Left lung (tissue), 10 donors: ENCODE data around the gene SHISA6. TPM values are rescaled to one million over a fixed set of nuclear protein-coding genes. Genes with fewer than 3 reads are reported as not detected.
A peak's percentile ranks its signal among the peaks of the same experiment; 100 is the strongest.

ENCODE experiments used
- ATAC-seq: fragments of 200-7000 bp; cut with Tn5 transposase; one replicate; pipeline ENCODE4 v1.9.1; 2020; ENCODE audit warnings: moderate library complexity
- DNase-seq, 4 donors: peaks; one replicate each; pipeline ENCODE4 v3.0.0-alpha.2; 2013 to 2020
- H3K27ac ChIP-seq, 2 donors: fragments of 200-600 bp; sonication (generic) in 1 of 2; one replicate each; pipeline versions ENCODE4 v1.5.0 to v1.8.0; 2020 to 2021
- H3K27me3 ChIP-seq, 2 donors: fragments of 200-600 bp; sonication (generic) in 1 of 2; one replicate each; pipeline versions ENCODE4 v1.5.0 to v1.8.0; 2020 to 2021
- H3K36me3 ChIP-seq, 2 donors: fragments of 200-600 bp; sonication (generic) in 1 of 2; one replicate each; pipeline versions ENCODE4 v1.5.0 to v1.8.0; 2020 to 2021
- H3K4me1 ChIP-seq, 2 donors: fragments of 200-600 bp; one replicate each; pipeline ENCODE4 v1.8.0; 2021
- H3K4me3 ChIP-seq, 2 donors: fragments of 200-600 bp; sonication (generic) in 1 of 2; one replicate each; pipeline versions ENCODE4 v1.5.0 to v1.8.0; 2020 to 2021; ENCODE audit warnings: mild to moderate bottlenecking in 1 of 2
- H3K9me3 ChIP-seq, 2 donors: fragments of 200-600 bp; sonication (generic) in 1 of 2; one replicate each; pipeline versions ENCODE4 v1.5.0 to v1.8.0; 2020 to 2021
- CTCF ChIP-seq, 2 donors: fragments of 200-600 bp; sonication (generic) in 1 of 2; IDR thresholded peaks; one replicate each; pipeline versions ENCODE4 v1.5.0 to v1.8.0; 2021; ENCODE audit warnings: antibody characterized with exemption in 2 of 2
- intact Hi-C, 2 donors: fragments of 100-400 bp; cut with DNase I; formaldehyde crosslinking; loops; one replicate each; pipeline versions ENCODE4 v1.11.2 to v1.14.2; 2022
- polyA plus RNA-seq, 6 donors: library from polyadenylated mRNA; unstranded; fragments of 120-200 nt; gene quantifications; one replicate each; pipeline ENCODE4 v1.2.1, GENCODE V29; 2013; ENCODE audit not compliant: insufficient read length in 6 of 6
- total RNA-seq, 2 donors: library from RNA; stranded (reverse); fragmentation: NEBNext Ultra II Directional; extraction: Animal tissue kit (Norgen Biotek cat#: 25700); gene quantifications; one replicate each; pipeline ENCODE4 v1.2.1, GENCODE V29; 2021
- donor health status: DM: no; HTN: yes; CAD: no.
- donor health status: DM: no; HTN: no; CAD: no.

SHISA6 gene
- total and polyA plus RNA-seq, 8 donors: 0.06 to 0.38 (median 0.19) TPM; not detected in 1

GRCh38 chr17:11598274-11599221 is 357.5 kb downstream of the SHISA6 start, which contains the start of gene DNAH9:
Gene DNAH9 (plus strand): TSS chr17:11598470. CDS start chr17:11598499, 29 bp downstream.
- H3K4me1 ChIP-seq: no peaks in the 10 kb centered on the region
- no peaks in the 10 kb centered on the region for H3K36me3 ChIP-seq
- no peaks in the 10 kb centered on the region for H3K9me3 ChIP-seq
- DNase-seq (peak; percentile 85 to 96 (median 94)), ATAC-seq (peak; percentile 99)
- H3K27me3 ChIP-seq: peaks cover 0 to 31% of the 10 kb centered on the region in 2 donors
- peak within 1 kb of the TSS; percentile 39 to 54 for H3K27ac ChIP-seq
- TF ChIP-seq CTCF (IDR thresholded peaks at IDR 0.05): no peak
- intact Hi-C loops: no loop called here
- peak within 1 kb of the TSS; percentile 46 to 54 for H3K4me3 ChIP-seq

GRCh38 chr17:11601661-11602060 is 360.6 kb downstream of the SHISA6 start:
- Histone ChIP-seq H3K36me3 (no peaks in the 10 kb centered on the region), H3K27ac (no peak overlapping the region), H3K27me3 (peaks cover 0 to 31% of the 10 kb centered on the region in 2 donors), H3K4me1 (no peaks in the 10 kb centered on the region), H3K9me3 (no peaks in the 10 kb centered on the region), H3K4me3 (no peak overlapping the region)
- no peak for ATAC-seq
- no peak for TF ChIP-seq CTCF (IDR thresholded peaks at IDR 0.05)
- intact Hi-C loops: no loop called here
- DNase-seq: no peak

- H3K9me3 ChIP-seq: no peaks in the 10 kb centered on the region
These were observed 367.4 kb downstream of the SHISA6 start for GRCh38 chr17:11608396-11608795.

GRCh38 chr17:11610999-11611566 is 370.1 kb downstream of the SHISA6 start:
- DNase-seq (no peak), ATAC-seq (no peak)
- no peaks in the 10 kb centered on the region for H3K4me1 ChIP-seq
- no peak overlapping the region for H3K4me3 ChIP-seq
- no peak overlapping the region for H3K27ac ChIP-seq
- H3K36me3 ChIP-seq: no peaks in the 10 kb centered on the region
- no peaks in the 10 kb centered on the region for H3K27me3 ChIP-seq
- TF ChIP-seq CTCF (IDR thresholded peaks at IDR 0.05): no peak
- H3K9me3 ChIP-seq: no peaks in the 10 kb centered on the region
- intact Hi-C loops: no loop called here

More at GRCh38 chr17:11608396-11608795, 367.4 kb downstream of the SHISA6 start:
- peak in 3 of 4 donors; percentile 37 to 90 (median 71) for DNase-seq
- H3K4me3 ChIP-seq: no peak overlapping the region
- ATAC-seq: peak; percentile 93
- intact Hi-C loops: no loop called here
- no peaks in the 10 kb centered on the region for H3K4me1 ChIP-seq
- no peaks in the 10 kb centered on the region for H3K27me3 ChIP-seq
- H3K36me3 ChIP-seq: no peaks in the 10 kb centered on the region
- peak overlapping the region in 1 of 2 donors; percentile 37 for H3K27ac ChIP-seq
- TF ChIP-seq CTCF (IDR thresholded peaks at IDR 0.05): no peak

GRCh38 chr17:11612956-11613355 is 371.9 kb downstream of the SHISA6 start:
- no peaks in the 10 kb centered on the region for H3K9me3 ChIP-seq
- no peak overlapping the region for H3K27ac ChIP-seq
- H3K27me3 ChIP-seq: no peaks in the 10 kb centered on the region
- no peak for ATAC-seq
- intact Hi-C loops: no loop called here
- H3K4me1 ChIP-seq: no peaks in the 10 kb centered on the region
- H3K36me3 ChIP-seq: no peaks in the 10 kb centered on the region
- no peak overlapping the region for H3K4me3 ChIP-seq
- no peak for DNase-seq
- TF ChIP-seq CTCF (IDR thresholded peaks at IDR 0.05): no peak
